GM20431 (cell line): Measurements from ENCODE around the gene OPRM1.

ENCODE experiments used
- in situ Hi-C: fragments of 300-500 bp; cut with MseI, MboI; formaldehyde crosslinking; loops from one replicate; pipeline ENCODE4 v1.15.0; 2020; ENCODE audit warnings: low sequenced_read_pairs; ENCODE audit not compliant: unreplicated experiment

The OPRM1 gene

DNA sequence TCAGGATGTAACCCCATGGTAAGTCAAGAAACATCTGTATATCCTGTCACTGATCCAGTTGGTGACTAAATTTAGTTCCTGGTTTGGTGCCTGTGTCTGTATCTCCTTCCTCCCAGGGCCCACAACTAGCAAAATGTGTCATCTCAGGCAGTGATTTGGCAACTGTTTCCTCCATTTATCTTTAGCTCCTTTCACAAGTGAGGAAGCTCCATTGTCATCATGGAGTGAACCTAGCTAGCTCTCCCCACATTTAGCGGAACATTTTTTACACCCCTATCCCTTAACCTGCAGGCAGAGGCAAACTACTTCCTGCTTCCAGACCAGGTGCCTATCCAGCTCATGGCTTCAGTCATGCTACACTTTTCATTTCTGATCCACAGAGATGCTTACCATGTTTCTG, 218.0 kb downstream of the OPRM1 start:
- in situ Hi-C loops = no loop called here

DNA sequence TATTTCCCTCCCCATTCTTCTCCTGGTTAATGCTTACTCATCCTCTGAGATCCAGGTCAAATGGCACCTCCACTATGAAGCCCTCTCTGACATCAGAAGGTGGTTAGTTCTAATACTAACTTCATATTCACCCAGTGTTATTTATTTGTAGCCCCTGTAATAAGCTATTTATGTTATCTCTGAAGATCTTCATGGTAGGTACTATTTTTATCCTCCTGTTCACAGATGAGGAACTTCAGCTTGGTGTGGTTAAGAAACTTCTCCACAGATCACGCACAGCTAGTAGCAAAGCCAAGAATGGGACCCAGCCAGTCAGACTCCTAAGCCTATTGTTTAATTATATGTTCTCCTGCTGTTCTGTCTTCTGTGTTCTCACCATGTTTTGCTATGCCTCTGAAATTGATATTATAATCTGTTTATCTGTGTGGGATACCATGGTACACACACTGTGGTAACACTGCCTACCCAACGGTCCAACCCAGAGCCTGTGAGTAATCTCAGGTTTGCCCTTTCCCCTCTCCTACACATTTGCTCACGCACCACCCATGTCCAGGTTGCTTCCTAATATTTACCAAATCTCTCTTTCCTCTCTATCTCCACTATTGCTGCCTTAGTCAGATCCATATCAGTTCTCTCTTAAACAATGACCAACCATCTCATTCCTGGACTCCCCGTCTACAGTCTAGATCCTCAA, 219.2 kb downstream of the OPRM1 start:
- in situ Hi-C loops = no loop called here

DNA sequence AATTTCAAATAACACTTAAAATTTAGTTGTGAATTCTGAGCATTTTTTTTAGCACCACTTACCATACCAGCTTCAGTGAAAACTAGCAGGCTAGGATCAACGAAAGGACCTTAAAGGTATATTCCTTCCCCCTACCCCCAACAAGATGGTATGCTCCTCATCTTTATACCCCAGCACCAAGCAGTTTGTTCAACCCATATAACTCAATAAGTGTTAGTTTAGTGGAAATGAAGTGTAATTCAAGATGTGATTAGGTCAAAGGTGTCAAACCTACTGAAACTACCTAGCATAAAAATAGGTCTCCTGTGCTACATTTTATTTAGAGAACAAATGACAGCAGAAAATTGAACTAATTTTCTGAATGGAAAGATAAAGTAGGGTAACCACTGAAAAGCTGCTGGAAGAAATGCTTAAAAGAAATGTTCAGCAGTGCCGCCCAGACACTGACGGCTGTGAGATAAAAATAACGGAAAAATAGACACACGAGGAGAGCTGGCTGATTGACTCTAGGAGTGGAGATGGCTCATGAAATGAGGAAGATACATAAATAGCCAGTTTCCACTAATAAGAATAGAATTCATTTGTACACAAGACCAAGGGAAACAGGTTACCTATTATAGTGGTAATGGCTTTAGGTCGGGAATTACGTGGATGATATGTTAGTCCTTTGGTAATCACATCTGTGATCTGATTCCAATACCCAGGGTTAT, 222.8 kb downstream of the OPRM1 start:
- in situ Hi-C loops = loop anchor here (10.0 kb wide), 1 partner anchor 107 kb away; no protein-coding TSS in a partner anchor

DNA sequence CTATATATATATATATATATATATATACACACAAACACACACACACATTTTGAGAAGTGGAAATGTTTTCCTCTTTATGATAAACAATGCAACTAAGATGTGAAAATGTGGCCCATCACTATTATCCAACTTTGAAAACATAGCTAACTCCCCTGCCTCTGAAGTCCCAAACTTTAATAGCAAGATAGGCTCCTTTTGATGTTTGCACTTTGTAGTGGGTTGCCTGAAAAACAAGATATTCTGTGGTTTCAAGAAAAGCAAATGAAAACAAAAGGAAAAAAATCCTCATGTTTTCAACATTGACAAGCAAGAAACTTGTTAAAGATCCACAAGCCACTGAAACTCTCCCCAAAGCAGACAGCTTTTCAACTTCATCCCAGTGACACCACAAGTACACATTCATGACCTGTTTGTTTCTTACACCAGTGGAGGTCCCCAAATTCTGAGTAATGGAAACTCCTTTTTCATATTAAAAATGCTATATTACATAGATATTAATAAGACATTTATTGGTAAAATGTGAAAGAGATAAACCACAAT, 227.6 kb downstream of the OPRM1 start:
- in situ Hi-C loops = loop anchor here (10.0 kb wide), 1 partner anchor 112 kb away; no protein-coding TSS in a partner anchor

DNA sequence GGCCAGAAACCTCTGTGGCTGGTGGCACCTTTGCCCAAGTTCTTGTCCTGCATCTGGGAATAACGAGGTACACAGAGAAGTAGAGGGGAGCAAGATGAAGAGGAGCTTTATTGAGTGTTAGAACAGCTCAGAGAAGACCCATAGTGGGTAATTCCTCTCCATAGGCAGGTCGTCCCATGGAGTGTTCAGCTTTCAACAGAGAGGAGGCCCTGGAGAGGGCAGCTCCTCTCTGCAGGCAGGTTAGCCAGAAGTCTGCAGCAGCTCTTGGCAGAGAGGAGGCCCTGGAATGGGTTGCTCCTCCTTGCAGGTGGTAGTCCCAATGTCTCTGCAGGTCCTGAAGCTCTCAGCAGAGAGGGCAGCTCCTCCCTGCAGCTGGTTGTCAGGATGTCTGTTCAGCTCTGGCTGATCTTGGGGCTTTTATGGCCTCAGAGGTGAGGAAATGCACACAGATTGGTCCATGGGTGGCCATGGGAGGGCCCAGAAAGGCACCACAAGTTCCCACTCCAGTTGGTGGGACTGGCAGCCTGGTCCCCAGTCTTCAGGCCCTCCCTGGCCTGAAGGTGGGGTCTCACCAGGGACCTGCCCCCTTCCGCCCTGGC, 228.6 kb downstream of the OPRM1 start:
- in situ Hi-C loops = loop anchor here (10.0 kb wide), 1 partner anchor 113 kb away; no protein-coding TSS in a partner anchor

DNA sequence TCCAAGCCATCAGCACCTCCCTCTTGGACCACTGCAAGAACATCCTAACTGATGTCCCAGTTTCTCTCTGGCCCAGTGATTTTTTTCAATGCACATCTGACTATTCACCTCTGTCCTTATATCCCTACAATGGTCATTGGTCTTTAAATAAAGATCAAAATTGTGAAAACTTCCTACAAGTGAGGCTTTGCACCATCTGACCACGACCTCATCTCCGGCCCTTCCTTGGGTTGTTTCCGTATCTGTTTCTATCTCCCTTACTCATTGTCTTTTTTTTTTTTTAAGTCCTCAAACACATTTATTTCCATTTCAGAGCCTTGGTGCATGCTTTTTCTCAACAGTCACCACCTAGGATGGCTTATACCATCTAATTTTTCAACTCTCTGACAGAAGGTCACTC, 229.4 kb downstream of the OPRM1 start:
- in situ Hi-C loops = loop anchor here (10.0 kb wide), 1 partner anchor 114 kb away; no protein-coding TSS in a partner anchor

DNA sequence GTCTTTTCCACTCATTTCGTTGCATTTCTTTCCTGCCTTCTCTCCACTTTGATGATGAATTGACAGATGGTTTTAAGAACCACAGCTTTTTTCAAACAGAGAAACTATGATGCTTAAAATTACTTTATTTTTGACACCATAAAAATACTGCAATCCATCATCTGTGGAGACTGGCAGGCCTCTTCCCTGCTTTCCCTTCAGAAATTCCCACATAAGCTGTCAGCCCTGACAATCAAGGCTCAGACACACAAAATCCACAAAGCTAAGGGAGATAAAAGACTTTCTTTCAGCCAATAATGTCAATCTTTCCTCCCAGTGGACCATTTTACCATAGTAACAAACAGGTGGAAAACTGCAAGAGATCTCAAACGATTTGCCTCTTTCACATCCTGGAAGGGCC, 235.1 kb downstream of the OPRM1 start:
- in situ Hi-C loops = no loop called here

DNA sequence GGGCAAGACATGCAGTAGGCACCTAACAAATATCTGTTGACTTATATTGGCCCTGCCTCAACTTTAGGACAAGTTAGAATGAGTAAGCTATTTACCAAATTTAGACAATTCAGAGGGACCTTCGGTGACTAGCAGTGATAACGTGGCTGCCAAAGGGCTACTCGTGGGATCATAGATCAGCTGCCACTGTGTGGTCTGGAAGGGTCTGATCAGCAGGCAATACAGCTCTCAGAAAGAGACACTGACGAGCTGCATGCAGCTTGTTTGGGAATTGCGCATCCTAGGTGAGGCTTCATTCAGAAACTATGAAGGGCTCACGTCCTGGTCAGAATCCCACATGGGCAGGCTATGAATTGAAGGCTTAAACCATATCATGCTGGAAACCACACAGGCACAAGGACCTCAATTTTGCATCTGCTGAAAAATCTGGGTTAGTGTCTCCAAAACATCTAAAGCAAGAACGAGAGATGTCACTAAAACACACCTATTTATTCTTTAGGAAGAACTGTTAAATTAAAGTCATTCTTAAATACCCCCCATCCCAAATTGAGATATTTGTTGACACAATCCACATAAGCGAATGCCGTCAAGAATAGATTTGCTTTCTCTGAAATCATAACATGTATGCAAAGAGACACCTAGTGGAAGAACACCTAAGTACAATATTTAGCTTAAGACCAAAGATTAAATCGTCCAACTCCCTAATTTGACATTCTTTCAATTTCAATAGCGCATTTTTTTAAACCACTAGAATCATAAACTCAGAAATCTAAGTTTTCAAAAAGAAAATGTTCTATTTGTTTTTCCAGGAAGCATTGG, 238.0 kb downstream of the OPRM1 start:
- in situ Hi-C loops = no loop called here

DNA sequence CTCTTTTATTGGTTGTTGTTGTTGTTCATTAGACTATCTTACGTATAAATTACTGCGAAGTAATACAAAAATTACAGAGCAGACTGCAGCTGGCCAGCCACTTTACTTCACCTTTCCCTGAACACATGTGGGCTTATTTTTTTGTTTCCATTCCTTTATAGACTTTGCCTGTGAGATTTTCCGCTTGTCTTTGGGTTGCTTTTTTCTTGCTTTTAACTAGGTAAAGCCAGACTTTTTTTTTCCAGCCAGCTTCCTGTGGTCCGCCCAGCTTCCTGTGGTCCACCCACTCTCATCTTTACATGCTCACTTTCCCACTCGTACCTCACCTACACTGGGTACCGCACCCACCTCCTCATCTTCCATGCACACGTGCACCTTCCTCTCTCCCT, 238.6 kb downstream of the OPRM1 start:
- in situ Hi-C loops = no loop called here

DNA sequence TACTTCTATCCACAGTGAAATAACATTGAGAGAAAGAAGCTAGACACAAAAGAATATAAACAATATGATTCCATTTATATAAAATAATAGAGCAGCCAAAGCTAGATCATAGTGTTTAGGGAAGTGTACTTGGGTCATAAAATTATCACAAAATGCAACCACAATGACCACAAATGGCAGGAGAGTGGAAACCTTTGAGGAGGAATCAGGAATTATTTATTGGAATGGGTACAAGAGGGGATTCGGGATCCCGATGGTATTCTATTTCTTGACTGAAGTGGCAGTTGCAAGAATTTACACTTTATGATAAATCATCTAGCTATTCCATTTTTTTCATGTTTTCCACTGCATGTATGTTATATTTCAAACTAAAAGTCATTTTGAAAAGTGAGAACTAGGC, 241.5 kb downstream of the OPRM1 start:
- in situ Hi-C loops = no loop called here

DNA sequence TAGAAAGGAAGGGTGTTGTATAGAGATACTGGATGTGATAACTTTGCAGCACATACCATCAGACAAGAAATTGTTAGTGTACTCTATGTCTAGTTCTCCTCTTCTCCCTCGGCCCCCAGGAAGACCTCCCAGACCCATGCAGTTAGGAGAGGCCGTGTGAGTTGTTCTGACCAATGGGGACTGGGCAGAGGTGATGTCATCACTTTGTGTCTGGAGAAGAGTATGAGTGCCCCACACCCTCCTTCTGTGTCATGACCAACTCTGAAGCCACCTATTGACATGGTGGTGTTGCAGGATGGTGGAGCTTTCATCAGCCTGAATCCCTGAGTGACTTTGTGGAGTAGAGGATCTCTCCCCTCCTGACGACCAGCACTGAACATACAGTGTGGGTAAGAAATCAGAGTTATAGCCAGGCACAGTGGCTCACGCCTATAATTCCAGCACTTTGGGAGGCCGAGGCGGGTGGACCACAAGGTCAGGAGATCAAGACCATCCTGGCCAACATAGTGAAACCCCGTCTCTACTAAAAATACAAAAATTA, 245.3 kb downstream of the OPRM1 start:
- in situ Hi-C loops = no loop called here

DNA sequence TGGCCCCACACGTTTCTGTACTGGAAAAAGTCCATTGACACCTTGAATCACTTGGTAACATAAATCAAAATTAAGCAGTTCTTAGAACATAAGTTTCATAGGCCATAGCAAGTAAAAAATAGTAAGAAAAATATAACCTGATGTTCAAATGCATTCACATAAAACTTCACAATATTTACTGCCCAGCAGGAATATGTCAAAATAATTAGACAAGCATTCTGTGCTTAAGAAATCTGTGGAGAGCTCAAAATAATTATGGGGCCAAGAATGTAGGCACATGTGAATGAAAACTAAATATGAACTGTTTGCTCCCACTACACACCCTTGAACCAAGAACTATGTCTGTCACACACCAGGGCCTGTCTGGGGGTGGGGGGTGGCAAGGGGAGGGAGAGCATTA, 246.8 kb downstream of the OPRM1 start:
- in situ Hi-C loops = no loop called here

DNA sequence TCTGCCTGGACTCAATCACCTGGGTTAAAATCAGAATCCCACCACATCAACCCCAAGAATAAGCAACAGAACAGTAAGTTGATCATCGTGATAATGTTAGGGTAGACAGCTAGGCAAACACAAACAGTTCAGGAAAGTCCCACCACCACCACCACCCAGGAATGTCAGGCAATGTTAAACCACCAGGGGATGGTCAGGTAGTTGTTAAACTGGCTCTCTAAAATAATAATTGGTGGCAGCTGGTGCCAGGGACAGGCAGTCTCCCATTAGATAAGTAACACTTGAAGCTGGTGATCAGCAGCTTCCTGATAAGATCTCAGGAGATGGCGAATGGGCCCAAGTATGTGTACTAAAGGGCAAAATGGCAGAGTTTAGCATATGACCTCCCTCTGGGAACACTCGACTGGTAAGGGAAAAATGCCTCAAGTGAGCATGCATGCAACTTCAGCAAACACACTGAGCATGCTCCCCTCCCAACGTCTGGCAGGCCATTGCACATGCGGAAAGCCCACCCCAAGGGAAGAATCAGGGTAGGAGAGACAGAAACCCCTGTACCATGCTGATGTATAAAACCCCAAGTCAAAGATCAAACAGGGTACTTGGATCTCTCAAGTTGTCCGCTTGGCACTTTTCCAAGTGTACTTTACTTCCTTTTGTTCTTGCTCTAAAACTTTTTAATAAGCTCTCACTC, 250.9 kb downstream of the OPRM1 start:
- in situ Hi-C loops = no loop called here

DNA sequence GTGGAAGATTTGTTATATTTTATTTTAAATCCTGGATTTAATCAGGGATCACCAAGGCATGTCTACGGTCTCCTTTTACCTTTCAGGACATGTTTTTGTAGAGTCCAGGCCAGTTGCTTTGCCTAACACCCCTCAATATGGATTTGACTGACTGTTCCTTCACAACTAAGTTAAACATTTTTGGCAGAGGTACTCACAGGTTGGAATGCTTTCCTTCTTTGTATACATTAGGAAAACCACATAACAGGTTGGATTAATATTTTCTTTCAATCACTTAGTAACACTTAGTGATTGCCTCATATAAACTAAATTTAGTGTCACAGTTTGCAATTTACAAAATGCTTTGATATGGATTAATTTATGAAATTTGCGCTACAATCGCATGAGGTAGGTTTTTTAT, 253.0 kb downstream of the OPRM1 start:
- in situ Hi-C loops = no loop called here

DNA sequence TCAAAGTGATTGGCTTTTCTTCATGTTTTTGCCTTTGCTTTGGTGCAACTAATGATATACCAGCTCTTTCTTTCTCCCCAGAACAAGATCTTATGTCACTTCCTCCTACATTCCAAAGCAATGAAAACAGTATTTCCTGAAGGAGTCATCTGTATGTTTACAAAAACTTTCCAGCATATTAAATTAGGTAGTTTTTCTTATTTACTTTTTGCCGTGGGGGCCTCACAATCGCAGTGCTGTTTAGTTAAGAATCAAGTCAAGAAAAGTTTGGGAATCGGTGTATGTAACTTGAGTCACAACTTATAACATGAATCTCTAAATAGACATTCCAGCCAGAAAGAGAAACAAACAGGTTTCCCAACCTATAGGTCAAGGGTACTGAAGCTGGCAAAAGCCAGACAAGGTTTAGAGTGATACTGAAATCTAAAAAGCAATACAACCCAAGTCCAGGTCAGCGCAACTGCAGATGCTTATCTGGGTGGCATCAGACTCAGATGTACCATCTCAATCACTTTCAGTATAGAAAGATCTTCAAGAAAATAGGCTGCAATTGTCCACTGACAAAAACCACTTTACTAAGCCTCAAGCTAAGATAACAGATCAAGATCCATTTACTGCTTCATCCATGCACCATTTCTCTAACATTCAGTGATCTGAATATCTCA, 253.9 kb downstream of the OPRM1 start:
- in situ Hi-C loops = no loop called here

DNA sequence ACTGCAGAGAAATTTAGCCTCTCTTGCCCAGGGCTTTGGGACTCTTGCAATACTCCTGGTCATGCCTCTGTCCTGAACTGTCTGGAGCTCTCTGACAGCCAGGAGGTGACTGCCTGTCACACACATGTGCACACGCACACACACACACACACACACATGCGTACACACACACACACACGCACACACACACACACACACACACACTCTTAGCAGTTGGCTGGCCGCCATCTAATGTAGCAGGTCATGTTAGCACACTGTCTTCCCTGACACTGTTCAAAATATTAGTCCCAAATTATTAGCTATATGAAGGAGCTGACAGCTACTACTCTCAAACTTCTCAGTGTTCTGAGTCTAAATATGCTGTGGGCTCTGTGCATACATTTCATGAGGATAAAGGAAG, 256.7 kb downstream of the OPRM1 start:
- in situ Hi-C loops = no loop called here
